Measurements from ENCODE around the gene TTC22.

Gene TTC22

GRCh38 chr1:54751426-54751825, 49.7 kb downstream of the TTC22 start:
- no peak for DNase-seq (ENCODE audit: low read depth, low spot score)

DNA sequence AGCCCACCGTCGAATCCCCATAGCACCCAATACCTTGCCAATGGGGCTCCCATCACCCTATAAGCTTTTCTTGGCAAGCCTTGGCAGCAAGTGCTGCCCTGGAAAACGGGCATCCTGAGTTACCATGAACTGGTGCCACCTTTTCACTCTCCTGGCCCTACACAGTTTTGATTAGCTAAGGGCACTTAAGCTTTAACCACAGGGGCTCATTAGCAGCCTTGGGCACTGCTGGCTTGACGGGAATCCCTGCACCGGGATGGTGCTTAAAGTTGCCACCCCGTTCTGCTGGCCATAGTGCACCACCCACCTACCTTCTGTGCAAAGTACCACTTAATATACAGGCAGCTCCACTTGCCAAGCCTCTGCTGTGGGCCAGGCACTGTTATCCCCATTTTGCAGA, 50.5 kb downstream of the TTC22 start:
- DNase-seq (ENCODE audit: low read depth, low spot score) = no peak

GRCh38 chr1:54748094-54748835, 52.9 kb downstream of the TTC22 start:
- DNase-seq (ENCODE audit: low read depth, low spot score) = no peak

GRCh38 chr1:54745864-54746263, 55.3 kb downstream of the TTC22 start:
- no peak for DNase-seq (ENCODE audit: low read depth, low spot score)

DNA sequence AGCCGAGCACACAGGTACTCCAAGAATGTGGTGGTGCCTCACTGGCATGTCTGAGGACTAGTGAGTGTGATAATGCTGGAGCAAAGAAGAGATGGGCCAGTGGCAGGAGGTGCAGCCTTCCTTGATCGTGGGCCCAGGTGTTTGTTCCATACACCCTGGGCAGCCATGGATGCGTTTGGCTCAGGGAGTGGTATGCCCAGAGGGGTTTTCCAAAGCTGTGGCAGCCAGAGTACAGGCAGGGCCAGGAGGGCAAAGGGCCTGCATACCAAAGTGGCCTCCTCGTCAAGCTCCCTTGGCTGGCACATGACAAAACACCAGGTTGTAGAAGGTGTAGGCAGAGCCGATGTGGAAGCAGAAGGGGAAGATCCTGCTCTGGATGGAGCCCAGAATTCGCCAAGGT, 55.8 kb downstream of the TTC22 start:
- no peak for DNase-seq (ENCODE audit: low read depth, low spot score)

GRCh38 chr1:54744696-54745095, 56.4 kb downstream of the TTC22 start:
- no peak for DNase-seq (ENCODE audit: low read depth, low spot score)

DNA sequence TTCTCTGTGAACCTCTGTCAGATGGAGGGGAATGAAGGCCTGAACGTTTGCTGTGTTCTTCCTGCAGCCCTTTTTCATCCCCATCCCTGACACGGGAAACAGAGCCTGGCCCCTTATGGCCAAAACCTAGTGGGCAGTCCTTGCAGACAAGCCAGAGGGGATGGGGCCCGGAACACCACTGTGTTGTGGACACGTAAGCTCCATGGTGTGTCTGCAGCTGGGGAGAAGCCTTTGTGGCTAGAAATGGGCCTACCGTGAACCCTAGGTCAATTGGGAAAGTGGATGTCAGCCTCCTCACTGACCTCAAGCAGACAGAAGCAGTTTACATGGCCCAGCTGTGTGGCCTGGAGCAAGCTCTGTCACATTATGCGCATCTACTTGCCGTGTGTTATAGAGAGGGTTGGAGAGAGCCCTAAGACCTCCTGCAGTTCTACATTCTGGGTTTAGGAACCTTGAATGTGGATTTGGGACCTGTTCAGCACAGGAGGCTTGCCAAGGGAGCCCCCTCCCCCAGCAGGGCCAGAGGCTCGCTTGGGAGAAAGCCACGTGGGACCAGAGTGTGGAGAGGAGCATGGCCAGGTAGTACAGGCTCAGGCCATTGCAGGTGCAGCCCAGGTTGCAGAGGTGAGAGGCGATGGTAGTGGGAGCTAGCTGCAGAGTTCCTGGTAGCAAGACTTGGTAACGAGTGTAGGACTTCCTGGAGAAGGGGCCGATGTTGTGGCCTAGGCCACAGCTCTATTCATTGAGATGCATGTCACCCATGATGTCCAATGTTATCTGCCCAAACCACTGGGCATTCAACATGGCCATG, 57.5 kb downstream of the TTC22 start:
- DNase-seq (ENCODE audit: low read depth, low spot score) = no peak

DNA sequence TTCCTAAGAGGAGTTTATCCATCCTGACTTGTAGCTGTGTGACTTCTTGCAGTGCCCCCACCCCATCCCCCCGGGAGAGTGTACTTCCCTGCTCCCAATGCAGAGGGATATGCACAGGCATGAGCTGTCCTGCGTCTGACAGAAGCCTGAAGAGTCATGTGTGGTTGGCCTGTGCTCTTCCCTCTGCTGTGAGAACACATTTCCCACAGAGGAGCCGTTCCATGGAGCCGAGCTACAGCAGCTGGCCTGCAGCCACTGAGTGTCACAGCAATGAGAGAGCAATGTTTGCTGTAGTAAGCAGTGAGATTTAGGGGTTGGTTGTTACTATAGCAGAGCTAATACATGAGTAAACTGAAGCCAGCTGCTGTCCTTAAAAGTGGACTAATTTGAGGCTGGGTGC, 58.8 kb downstream of the TTC22 start:
- DNase-seq (ENCODE audit: low read depth, low spot score) = no peak

DNA sequence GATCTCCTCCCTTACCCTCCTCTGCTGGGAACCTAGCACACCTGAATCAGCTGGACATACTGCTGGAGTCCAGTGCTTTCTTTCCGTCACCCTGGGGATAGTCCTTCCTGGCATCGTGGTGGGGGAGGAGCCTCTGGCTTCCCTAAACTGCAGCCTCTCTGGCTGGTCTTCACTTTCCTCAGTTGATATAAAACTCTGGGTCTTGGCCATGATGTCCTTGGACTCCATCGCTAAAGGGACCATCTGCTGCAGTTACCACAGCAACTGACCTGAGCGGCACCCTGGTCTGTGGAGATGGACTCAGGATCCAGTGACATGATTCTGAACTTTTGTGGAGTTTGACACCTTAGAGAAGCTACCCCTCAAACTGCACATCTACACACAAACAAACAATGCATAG, 59.6 kb downstream of the TTC22 start:
- no peak for DNase-seq (ENCODE audit: low read depth, low spot score)

- DNase-seq (ENCODE audit: low read depth, low spot score) = no peak
Measured at GRCh38 chr1:54738244-54738643, 62.9 kb downstream of the TTC22 start.

- DNase-seq (ENCODE audit: low read depth, low spot score) = no peak
Measured at GRCh38 chr1:54736685-54737084, 64.4 kb downstream of the TTC22 start.
